CD14-positive monocyte (primary cell): Measurements from ENCODE around the gene DPM2. TPM values are rescaled to one million over a fixed set of nuclear protein-coding genes. Genes with fewer than 3 reads are reported as not detected.
A peak's percentile ranks its signal among the peaks of the same experiment; 100 is the strongest.

Source experiments
- DNase-seq, 3 donors: peaks; one replicate each; pipeline ENCODE4 v3.0.0-alpha.2; 2011 to 2022
- H2AFZ ChIP-seq: 2 replicates; pipeline ENCODE4 v1.6.0; 2012; ENCODE audit warnings: mild to moderate bottlenecking, low read depth, low read length, inconsistent platforms; ENCODE audit not compliant: insufficient read depth, poor library complexity, severe bottlenecking
- H3K27ac ChIP-seq, 2 donors: 1 replicate in 1 of 2; 2 replicates in 1 of 2; pipeline ENCODE4 v1.5.1; 2012 to 2013; ENCODE audit warnings: low read length in 2 of 2, control low read depth in 1 of 2, inconsistent platforms in 1 of 2, low read depth in 1 of 2, mild to moderate bottlenecking in 1 of 2
- H3K27me3 ChIP-seq, 2 donors: one replicate each; pipeline versions ENCODE4 v1.6.0 to v1.6.1; 2011 to 2013; ENCODE audit warnings: low read length in 2 of 2; ENCODE audit not compliant: control insufficient read depth in 2 of 2, insufficient read depth in 2 of 2
- H3K36me3 ChIP-seq, 2 donors: replicated peaks in 1 of 2; 1 replicate in 1 of 2; 2 replicates in 1 of 2; pipeline versions ENCODE4 v1.5.1 to v1.6.1; 2012 to 2013; ENCODE audit warnings: low read length in 2 of 2, control low read depth in 1 of 2, inconsistent platforms in 1 of 2, mild to moderate bottlenecking in 1 of 2; ENCODE audit not compliant: insufficient read depth in 2 of 2, control insufficient read depth in 1 of 2
- H3K4me1 ChIP-seq, 2 donors: 1 replicate in 1 of 2; 2 replicates in 1 of 2; pipeline versions ENCODE4 v1.5.1 to v1.6.1; 2012 to 2013; ENCODE audit warnings: low read length in 2 of 2, control low read depth in 1 of 2, inconsistent platforms in 1 of 2, mild to moderate bottlenecking in 1 of 2, moderate library complexity in 1 of 2; ENCODE audit not compliant: insufficient read depth in 2 of 2, control insufficient read depth in 1 of 2
- H3K4me2 ChIP-seq: replicated peaks from 2 replicates; pipeline ENCODE3; 2012; ENCODE audit warnings: low read length, moderate library complexity, mild to moderate bottlenecking; ENCODE audit not compliant: poor library complexity, severe bottlenecking; ENCODE audit errors: extremely low read depth
- H3K4me3 ChIP-seq, 3 experiments: fragments of 200-600 bp in 1 of 3; sonication (generic) in 1 of 3; replicated peaks in 1 of 3; 1 replicate in 2 of 3; 2 replicates in 1 of 3; pipeline ENCODE4 v1.5.1; 2011 to 2013; ENCODE audit warnings: low read length in 3 of 3, mild to moderate bottlenecking in 3 of 3, control low read depth in 2 of 3, low read depth in 2 of 3, inconsistent platforms in 1 of 3, moderate library complexity in 1 of 3
- H3K79me2 ChIP-seq: 2 replicates; pipeline ENCODE4 v1.6.0; 2012; ENCODE audit warnings: mild to moderate bottlenecking, control low read depth, inconsistent platforms, low read length, moderate library complexity; ENCODE audit not compliant: insufficient read depth
- H3K9ac ChIP-seq: 2 replicates; pipeline ENCODE4 v1.6.0; 2017; ENCODE audit warnings: low read length, mild to moderate bottlenecking; ENCODE audit not compliant: insufficient read depth, poor library complexity, severe bottlenecking
- H3K9me3 ChIP-seq, 2 donors: replicated peaks in 1 of 2; 1 replicate in 1 of 2; 2 replicates in 1 of 2; pipeline versions ENCODE4 v1.5.1 to v1.6.1; 2012 to 2013; ENCODE audit warnings: low read length in 2 of 2, control low read depth in 1 of 2; ENCODE audit not compliant: control insufficient read depth in 1 of 2, insufficient read depth in 1 of 2
- H4K20me1 ChIP-seq: 2 replicates; pipeline ENCODE4 v1.6.0; 2012; ENCODE audit warnings: mild to moderate bottlenecking, low read length, control low read depth, moderate library complexity; ENCODE audit not compliant: insufficient read depth
- H3K27ac Mint-ChIP-seq, 7 donors: one replicate each; pipeline ENCODE4 v1.8.0; 2020; ENCODE audit warnings: mild to moderate bottlenecking in 7 of 7, mixed read lengths in 7 of 7, moderate library complexity in 6 of 7, inconsistent platforms in 2 of 7
- H3K27me3 Mint-ChIP-seq, 3 donors: one replicate each; pipeline ENCODE4 v1.8.0; 2021 to 2022; ENCODE audit warnings: low read depth in 3 of 3, mild to moderate bottlenecking in 3 of 3, mixed read lengths in 3 of 3, moderate library complexity in 3 of 3, inconsistent platforms in 1 of 3
- H3K36me3 Mint-ChIP-seq, 2 donors: one replicate each; pipeline ENCODE4 v1.8.0; 2020; ENCODE audit warnings: mixed read lengths in 2 of 2, inconsistent platforms in 1 of 2, mild to moderate bottlenecking in 1 of 2
- H3K4me1 Mint-ChIP-seq: one replicate; pipeline ENCODE4 v1.8.0; 2020; ENCODE audit warnings: mild to moderate bottlenecking, mixed read lengths
- H3K4me3 Mint-ChIP-seq, 2 donors: one replicate each; pipeline ENCODE4 v1.8.0; 2020; ENCODE audit warnings: mild to moderate bottlenecking in 2 of 2, mixed read lengths in 2 of 2, moderate library complexity in 1 of 2
- H3K9me3 Mint-ChIP-seq, 7 donors: one replicate each; pipeline ENCODE4 v1.8.0; 2020 to 2022; ENCODE audit warnings: mixed read lengths in 7 of 7, mild to moderate bottlenecking in 6 of 7, moderate library complexity in 6 of 7, inconsistent platforms in 2 of 7
- WGBS: methylation state at CpG from one replicate; pipeline ENCODE4 v1.1.5; 2013; ENCODE audit warnings: missing lambda C conversion rate; ENCODE audit not compliant: insufficient coverage; 5-methylcytosine and 5-hydroxymethylcytosine counted together
- intact Hi-C, 2 donors: fragments of 100-400 bp; cut with micrococcal nuclease; formaldehyde crosslinking; loops; one replicate each; pipeline versions ENCODE4 v1.15.0 to v1.15.1; 2023
- polyA plus RNA-seq, 3 donors: library from polyadenylated mRNA; depleted of rRNA in 1 of 3; unstranded in 2 of 3; stranded (reverse) in 1 of 3; fragments of 300-500 nt in 2 of 3; fragments of >200 nt in 1 of 3; fragmentation: Illumina TruSeq in 2 of 3; gene quantifications; 1 replicate in 2 of 3; 2 replicates in 1 of 3; pipeline ENCODE4 v1.2.3, GENCODE V29; 2012 to 2021
- TF ChIP-seq, protein P1 (sequence below): fragments of 200-600 bp; IDR thresholded peaks from one replicate; pipeline ENCODE4 v1.8.0; 2022; ENCODE audit warnings: antibody characterized with exemption, mild to moderate bottlenecking

DPM2 gene
- polyA plus RNA-seq, 3 donors, result 22.4 to 28.7 (median 25.4) TPM

DNA sequence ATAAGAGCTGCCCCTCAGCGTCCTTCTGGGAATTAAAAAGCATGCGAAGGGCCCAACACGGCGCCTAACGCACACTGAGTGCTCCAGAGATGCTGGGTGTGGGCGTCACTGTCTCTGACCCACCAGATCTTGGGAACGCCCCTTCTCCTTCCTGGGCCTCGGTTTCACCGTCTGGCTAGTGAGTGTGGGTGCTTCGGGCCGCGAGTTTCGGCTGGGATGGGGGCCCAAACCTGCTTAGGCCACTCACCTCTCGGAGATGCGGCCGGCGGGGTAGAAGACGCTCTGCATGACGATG is 10.8 kb downstream of the DPM2 start:
- Histone ChIP-seq H3K27ac (no peak overlapping the region), H3K27me3 (peaks cover 33 to 85% of the 10 kb centered on the region in 2 donors), H3K9ac (no peak overlapping the region), H2AFZ (peak overlapping the region; percentile 51), H4K20me1 (peaks cover 13% of the 10 kb centered on the region), H3K4me3 (no peak overlapping the region), H3K4me1 (peaks cover 33 to 36% of the 10 kb centered on the region in 2 donors), H3K79me2 (no peaks in the 10 kb centered on the region), H3K36me3 (no peaks in the 10 kb centered on the region), H3K9me3 (peaks cover 0 to 14% of the 10 kb centered on the region in 2 donors), H3K4me2 (no peak overlapping the region)
- Mint-ChIP-seq H3K4me1 (peaks cover 29% of the 10 kb centered on the region), H3K9me3 (peaks cover 0 to 7% (median 4%) of the 10 kb centered on the region in 7 donors), H3K27me3 (peaks cover 77 to 94% (median 93%) of the 10 kb centered on the region in 3 donors), H3K27ac (no peak overlapping the region), H3K4me3 (peak overlapping the region in 1 of 2 donors; percentile 79), H3K36me3 (peaks cover 0 to 6% of the 10 kb centered on the region in 2 donors)
- DNase-seq, result no peak
- 2% methylated on average over 16 of the region's 19 CpGs for WGBS
- TF ChIP-seq, protein P1, sequence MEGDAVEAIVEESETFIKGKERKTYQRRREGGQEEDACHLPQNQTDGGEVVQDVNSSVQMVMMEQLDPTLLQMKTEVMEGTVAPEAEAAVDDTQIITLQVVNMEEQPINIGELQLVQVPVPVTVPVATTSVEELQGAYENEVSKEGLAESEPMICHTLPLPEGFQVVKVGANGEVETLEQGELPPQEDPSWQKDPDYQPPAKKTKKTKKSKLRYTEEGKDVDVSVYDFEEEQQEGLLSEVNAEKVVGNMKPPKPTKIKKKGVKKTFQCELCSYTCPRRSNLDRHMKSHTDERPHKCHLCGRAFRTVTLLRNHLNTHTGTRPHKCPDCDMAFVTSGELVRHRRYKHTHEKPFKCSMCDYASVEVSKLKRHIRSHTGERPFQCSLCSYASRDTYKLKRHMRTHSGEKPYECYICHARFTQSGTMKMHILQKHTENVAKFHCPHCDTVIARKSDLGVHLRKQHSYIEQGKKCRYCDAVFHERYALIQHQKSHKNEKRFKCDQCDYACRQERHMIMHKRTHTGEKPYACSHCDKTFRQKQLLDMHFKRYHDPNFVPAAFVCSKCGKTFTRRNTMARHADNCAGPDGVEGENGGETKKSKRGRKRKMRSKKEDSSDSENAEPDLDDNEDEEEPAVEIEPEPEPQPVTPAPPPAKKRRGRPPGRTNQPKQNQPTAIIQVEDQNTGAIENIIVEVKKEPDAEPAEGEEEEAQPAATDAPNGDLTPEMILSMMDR, result no peak
- intact Hi-C loops, result loop anchor here in 1 of 2 donors (10.0 kb wide), 1 partner anchor 332 kb away; no protein-coding TSS in a partner anchor

DNA sequence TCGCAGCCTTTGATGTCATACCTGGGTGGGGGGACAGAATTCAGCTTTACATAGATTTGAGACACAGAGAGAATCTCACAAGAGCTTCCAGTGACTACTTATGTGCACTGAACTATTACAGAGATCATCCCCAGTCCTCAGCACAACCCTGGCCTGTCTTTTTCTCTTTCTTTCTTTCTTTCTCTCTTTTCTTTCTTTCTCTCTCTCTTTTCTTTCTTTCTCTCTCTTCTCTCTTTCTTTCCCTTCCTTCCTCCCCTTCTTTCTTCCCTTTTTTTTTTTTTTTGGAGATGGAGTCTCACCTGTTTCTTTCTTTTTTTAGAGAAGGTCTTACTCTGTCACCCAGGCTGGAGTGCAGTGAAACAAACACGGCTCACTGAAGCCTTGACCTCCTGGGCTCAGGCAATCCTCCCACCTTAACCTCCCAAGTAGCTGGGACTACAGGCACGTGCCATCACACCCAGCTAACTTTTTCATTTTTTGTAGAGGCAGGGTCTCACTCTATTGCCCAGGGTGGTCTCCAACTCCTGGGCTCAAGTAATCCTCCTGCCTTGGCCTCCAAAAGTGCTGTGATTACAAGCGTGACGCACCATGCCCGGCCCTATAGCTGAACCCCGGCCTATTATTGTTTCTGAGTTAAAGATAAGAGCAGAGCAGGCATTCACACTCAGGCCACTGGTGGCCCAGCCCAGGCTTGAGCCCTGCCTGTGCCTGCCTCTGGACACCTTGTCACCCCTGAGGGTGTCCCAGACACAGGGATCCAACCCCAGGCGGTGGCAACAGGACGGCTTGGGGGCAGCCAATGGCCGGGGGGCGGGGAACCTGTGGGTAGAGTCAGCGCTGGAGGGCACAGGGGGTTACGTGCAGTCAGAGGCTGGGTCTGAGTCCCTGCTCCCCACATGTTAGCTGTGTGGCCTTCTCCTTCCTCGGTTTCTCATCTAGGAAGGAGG is 11.4 kb downstream of the DPM2 start:
- no peak for DNase-seq
- peaks cover 35 to 38% of the 10 kb centered on the region in 2 donors for H3K4me1 ChIP-seq
- Mint-ChIP-seq H3K9me3 (peaks cover 0 to 7% (median 2%) of the 10 kb centered on the region in 7 donors), H3K4me3 (peak overlapping the region in 1 of 2 donors; percentile 79), H3K27me3 (peaks cover 73 to 92% (median 88%) of the 10 kb centered on the region in 3 donors), H3K36me3 (peaks cover 0 to 6% of the 10 kb centered on the region in 2 donors), H3K27ac (peak overlapping the region in 1 of 7 donors; percentile 50), H3K4me1 (peaks cover 28% of the 10 kb centered on the region)
- H3K9me3 ChIP-seq, result peaks cover 0 to 14% of the 10 kb centered on the region in 2 donors
- peaks cover 33 to 81% of the 10 kb centered on the region in 2 donors for H3K27me3 ChIP-seq
- H3K36me3 ChIP-seq, result no peaks in the 10 kb centered on the region
- peaks cover 9% of the 10 kb centered on the region for H4K20me1 ChIP-seq
- no peak overlapping the region for H3K27ac ChIP-seq
- no peak overlapping the region for H2AFZ ChIP-seq
- no peak overlapping the region for H3K9ac ChIP-seq
- intact Hi-C loops, result loop anchor here in 1 of 2 donors (10.0 kb wide), 1 partner anchor 331 kb away; no protein-coding TSS in a partner anchor
- no peaks in the 10 kb centered on the region for H3K79me2 ChIP-seq
- TF ChIP-seq, protein P1, result no peak
- H3K4me3 ChIP-seq, result no peak overlapping the region
- WGBS, result 77% methylated on average over 13 of the region's 14 CpGs
- no peak overlapping the region for H3K4me2 ChIP-seq
